Measurements from ENCODE around the gene ATOH1. TPM values are rescaled to one million over a fixed set of nuclear protein-coding genes. Genes with fewer than 3 reads are reported as not detected.
A peak's percentile ranks its signal among the peaks of the same experiment; 100 is the strongest.

The ATOH1 gene
- total RNA-seq, 6 donors from 2014 or later, result not detected

GRCh38 chr4:93834249-93835066 is 5.9 kb downstream of the ATOH1 start:
- H3K27ac ChIP-seq, result no peak overlapping the region
- H3K36me3 ChIP-seq, result no peaks in the 10 kb centered on the region
- 9 to 17% methylated on average over 31 to 42 of the region's 42 CpGs for WGBS, 2 donors
- DNase-seq, result peak in 1 of 2 donors; percentile 55
- no peaks in the 10 kb centered on the region for H3K9me3 ChIP-seq
- peaks cover 0 to 29% (median 8%) of the 10 kb centered on the region in 4 donors for H3K27me3 ChIP-seq
- TF ChIP-seq POLR2AphosphoS5 (IDR thresholded peaks at IDR 0.05), result no peak
- TF ChIP-seq EP300 (IDR thresholded peaks at IDR 0.05), result no peak
- no peak for TF ChIP-seq POLR2A (IDR thresholded peaks at IDR 0.05)
- TF ChIP-seq, protein P1, sequence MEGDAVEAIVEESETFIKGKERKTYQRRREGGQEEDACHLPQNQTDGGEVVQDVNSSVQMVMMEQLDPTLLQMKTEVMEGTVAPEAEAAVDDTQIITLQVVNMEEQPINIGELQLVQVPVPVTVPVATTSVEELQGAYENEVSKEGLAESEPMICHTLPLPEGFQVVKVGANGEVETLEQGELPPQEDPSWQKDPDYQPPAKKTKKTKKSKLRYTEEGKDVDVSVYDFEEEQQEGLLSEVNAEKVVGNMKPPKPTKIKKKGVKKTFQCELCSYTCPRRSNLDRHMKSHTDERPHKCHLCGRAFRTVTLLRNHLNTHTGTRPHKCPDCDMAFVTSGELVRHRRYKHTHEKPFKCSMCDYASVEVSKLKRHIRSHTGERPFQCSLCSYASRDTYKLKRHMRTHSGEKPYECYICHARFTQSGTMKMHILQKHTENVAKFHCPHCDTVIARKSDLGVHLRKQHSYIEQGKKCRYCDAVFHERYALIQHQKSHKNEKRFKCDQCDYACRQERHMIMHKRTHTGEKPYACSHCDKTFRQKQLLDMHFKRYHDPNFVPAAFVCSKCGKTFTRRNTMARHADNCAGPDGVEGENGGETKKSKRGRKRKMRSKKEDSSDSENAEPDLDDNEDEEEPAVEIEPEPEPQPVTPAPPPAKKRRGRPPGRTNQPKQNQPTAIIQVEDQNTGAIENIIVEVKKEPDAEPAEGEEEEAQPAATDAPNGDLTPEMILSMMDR (IDR thresholded peaks at IDR 0.05), result no peak
- ATAC-seq (ENCODE audit: low FRiP score in 2 of 2), result no peak
- no peak overlapping the region for H3K4me3 ChIP-seq
- peaks cover 3 to 6% (median 4%) of the 10 kb centered on the region in 4 donors for H3K4me1 ChIP-seq

DNA sequence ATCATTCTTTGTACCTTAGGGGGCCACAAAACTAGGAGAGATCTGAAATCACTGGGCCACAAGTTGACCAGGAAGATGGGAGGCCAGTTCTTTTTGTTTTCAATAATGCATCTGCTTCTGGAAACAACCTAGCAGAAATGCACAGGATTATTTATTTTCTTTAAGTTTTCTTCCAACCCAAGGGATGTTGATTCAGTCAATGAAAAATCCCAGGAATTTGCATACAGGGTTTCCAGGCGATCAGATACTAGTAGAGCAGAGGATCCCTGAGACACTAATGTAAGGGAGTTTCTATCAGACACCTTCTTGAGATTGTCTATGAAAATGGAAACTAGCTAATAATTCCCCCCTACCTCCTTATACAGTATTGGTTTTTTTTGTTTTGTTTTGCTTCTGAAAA is 7.4 kb downstream of the ATOH1 start:
- TF ChIP-seq POLR2A (IDR thresholded peaks at IDR 0.05) (no peak), EP300 (IDR thresholded peaks at IDR 0.05) (no peak), POLR2AphosphoS5 (IDR thresholded peaks at IDR 0.05) (no peak)
- TF ChIP-seq, protein P1 (IDR thresholded peaks at IDR 0.05), result no peak
- DNase-seq, result no peak
- 76 to 88% methylated on average over 1 of the region's 1 CpG for WGBS, 2 donors
- H3K27ac ChIP-seq, result no peak overlapping the region
- H3K27me3 ChIP-seq, result peaks cover 0 to 18% (median under 1%) of the 10 kb centered on the region in 4 donors
- ATAC-seq (ENCODE audit: low FRiP score in 2 of 2), result no peak
- H3K4me1 ChIP-seq, result no peaks in the 10 kb centered on the region
- no peaks in the 10 kb centered on the region for H3K9me3 ChIP-seq
- no peaks in the 10 kb centered on the region for H3K36me3 ChIP-seq
- no peak overlapping the region for H3K4me3 ChIP-seq

- no peak overlapping the region for H3K27ac ChIP-seq
- H3K36me3 ChIP-seq, result no peaks in the 10 kb centered on the region
- H3K9me3 ChIP-seq, result no peaks in the 10 kb centered on the region
- TF ChIP-seq EP300 (IDR thresholded peaks at IDR 0.05), result no peak
- TF ChIP-seq POLR2AphosphoS5 (IDR thresholded peaks at IDR 0.05), result no peak
- TF ChIP-seq, protein P1 (IDR thresholded peaks at IDR 0.05), result no peak
- TF ChIP-seq POLR2A (IDR thresholded peaks at IDR 0.05), result no peak
- DNase-seq (no peak), ATAC-seq (ENCODE audit: low FRiP score in 2 of 2) (no peak)
- no peak overlapping the region for H3K4me3 ChIP-seq
- H3K4me1 ChIP-seq, result no peaks in the 10 kb centered on the region
- H3K27me3 ChIP-seq, result peaks cover 0 to 4% (median 0%) of the 10 kb centered on the region in 4 donors
- WGBS, 2 donors, result 65 to 89% methylated on average over 4 of the region's 4 CpGs
Observed at GRCh38 chr4:93839704-93840103, 11.2 kb downstream of the ATOH1 start.

DNA sequence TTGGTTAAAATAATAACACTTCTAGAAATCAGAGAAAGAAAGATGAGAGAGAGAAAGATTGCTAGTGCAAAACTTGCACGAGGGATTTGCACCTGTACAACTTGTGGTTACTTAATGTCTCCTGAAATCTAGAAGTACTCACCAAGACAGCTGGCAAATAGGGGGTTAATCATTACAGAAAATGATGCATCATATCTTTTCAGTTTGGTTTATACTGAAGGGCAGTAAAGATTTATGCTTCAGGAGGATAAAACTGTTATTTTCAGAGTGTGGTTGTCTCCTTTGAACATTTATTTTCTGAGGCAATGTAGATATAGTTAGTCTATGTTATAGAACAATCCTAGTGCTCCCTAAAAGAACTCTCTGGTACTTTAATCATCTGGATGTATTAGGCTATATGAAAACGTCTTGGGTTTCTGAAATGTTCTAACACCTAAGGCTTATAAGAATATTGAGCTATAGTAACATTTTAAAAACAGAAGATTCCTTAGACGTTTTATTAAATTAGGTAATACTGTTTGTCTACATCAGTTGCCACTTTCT is 13.3 kb downstream of the ATOH1 start:
- WGBS, 2 donors, result 68 to 72% methylated on average over 3 of the region's 3 CpGs
- H3K36me3 ChIP-seq, result no peaks in the 10 kb centered on the region
- DNase-seq (no peak), ATAC-seq (ENCODE audit: low FRiP score in 2 of 2) (no peak)
- H3K9me3 ChIP-seq, result no peaks in the 10 kb centered on the region
- TF ChIP-seq EP300 (IDR thresholded peaks at IDR 0.05), result no peak
- no peak for TF ChIP-seq POLR2AphosphoS5 (IDR thresholded peaks at IDR 0.05)
- TF ChIP-seq, protein P1 (IDR thresholded peaks at IDR 0.05), result no peak
- no peak for TF ChIP-seq POLR2A (IDR thresholded peaks at IDR 0.05)
- no peaks in the 10 kb centered on the region for H3K4me1 ChIP-seq
- H3K27me3 ChIP-seq, result no peaks in the 10 kb centered on the region
- no peak overlapping the region for H3K27ac ChIP-seq
- no peak overlapping the region for H3K4me3 ChIP-seq
